Tibial nerve (tissue), 4 donors: Measurements from ENCODE around the gene DNM2. TPM values are rescaled to one million over a fixed set of nuclear protein-coding genes. Genes with fewer than 3 reads are reported as not detected.

ENCODE experiments used
- DNase-seq, 2 donors: peaks; one replicate each; pipeline ENCODE4 v3.0.0-alpha.2; 2019; ENCODE audit warnings: low spot score in 2 of 2
- H3K27ac ChIP-seq, 4 donors: fragments of 200-600 bp; sonication (generic) in 3 of 4; one replicate each; pipeline ENCODE4 v1.5.1; 2017 to 2019; ENCODE audit warnings: mild to moderate bottlenecking in 1 of 4
- H3K27me3 ChIP-seq, 2 donors: fragments of 200-600 bp; sonication (generic) in 1 of 2; one replicate each; pipeline versions ENCODE4 v1.5.1 to v1.6.0; 2017 to 2019
- H3K36me3 ChIP-seq, 3 donors: fragments of 200-600 bp; sonication (generic); one replicate each; pipeline ENCODE4 v1.5.1; 2018 to 2019
- H3K4me1 ChIP-seq, 4 donors: fragments of 200-600 bp; sonication (generic) in 3 of 4; one replicate each; pipeline ENCODE4 v1.5.1; 2017 to 2019
- H3K4me3 ChIP-seq, 4 donors: fragments of 200-600 bp; sonication (generic) in 3 of 4; one replicate each; pipeline ENCODE4 v1.5.1; 2017 to 2019; ENCODE audit warnings: mild to moderate bottlenecking in 1 of 4, moderate library complexity in 1 of 4
- H3K9me3 ChIP-seq, 4 donors: fragments of 200-600 bp; sonication (generic) in 3 of 4; one replicate each; pipeline ENCODE4 v1.5.1; 2017 to 2019
- EP300 ChIP-seq, 2 donors: sonication (generic); formaldehyde crosslinking; IDR thresholded peaks; one replicate each; pipeline ENCODE4 v1.6.1; 2017; ENCODE audit warnings: antibody characterized with exemption in 2 of 2, mild to moderate bottlenecking in 1 of 2
- POLR2A ChIP-seq, 2 donors: fragments of 450-650 bp; IDR thresholded peaks; one replicate each; pipeline ENCODE4 v1.6.1; 2017; ENCODE audit warnings: antibody characterized with exemption in 2 of 2, mild to moderate bottlenecking in 2 of 2, moderate library complexity in 2 of 2
- WGBS, 2 donors: methylation state at CpG; one replicate each; pipeline ENCODE4 v1.1.5; 2018; 5-methylcytosine and 5-hydroxymethylcytosine counted together
- total RNA-seq, 4 donors: library from RNA; depleted of rRNA; stranded (reverse); fragments of >200 nt; gene quantifications; one replicate each; pipeline ENCODE4 v1.1.0, GENCODE V29; 2016
- TF ChIP-seq, protein P1 (sequence below), 5 experiments: fragments of 200-600 bp in 3 of 5; fragments of 450-650 bp in 2 of 5; sonication (generic) in 3 of 5; IDR thresholded peaks; one replicate each; pipeline ENCODE4 v1.5.1; 2016 to 2019; ENCODE audit warnings: antibody characterized with exemption in 5 of 5, mild to moderate bottlenecking in 3 of 5, moderate library complexity in 2 of 5

Gene DNM2
- total RNA-seq, 4 donors from 2014 or later: 99.4 to 220 (median 140) TPM

DNA sequence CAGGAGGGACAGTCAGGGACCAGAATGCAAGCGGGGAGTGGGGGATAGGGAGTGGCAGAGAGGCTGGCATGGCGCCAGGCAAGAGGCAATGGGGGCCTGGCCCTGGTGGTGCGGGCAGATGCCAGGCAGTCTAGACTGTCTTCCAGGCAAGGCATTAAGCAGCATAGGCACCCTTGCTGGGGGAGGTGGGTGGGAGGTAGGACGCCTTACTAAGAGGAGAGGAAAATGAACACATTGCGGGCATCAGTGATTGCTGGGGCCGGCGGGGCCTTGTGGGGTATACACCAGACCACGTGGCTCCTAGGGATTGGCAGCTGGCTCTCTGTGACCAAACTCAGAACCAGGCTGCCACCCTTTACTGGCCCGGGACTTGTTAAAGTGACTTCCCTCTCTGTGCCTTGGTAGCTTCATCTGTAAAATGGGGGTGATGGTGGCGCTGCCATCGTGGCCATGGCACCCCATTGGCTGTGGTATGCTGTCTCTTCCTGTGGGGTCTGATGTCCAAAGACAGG, 46.0 kb downstream of the DNM2 start:
- Histone ChIP-seq H3K36me3 (peaks cover 0 to 26% (median 0%) of the 10 kb centered on the region in 3 donors), H3K27me3 (no peaks in the 10 kb centered on the region), H3K27ac (peak overlapping the region in 2 of 4 donors; percentile 44 to 48), H3K4me3 (no peak overlapping the region), H3K9me3 (no peaks in the 10 kb centered on the region), H3K4me1 (peaks cover 0 to 88% (median 42%) of the 10 kb centered on the region in 4 donors)
- no peak for TF ChIP-seq EP300 (IDR thresholded peaks at IDR 0.05)
- TF ChIP-seq, protein P1, sequence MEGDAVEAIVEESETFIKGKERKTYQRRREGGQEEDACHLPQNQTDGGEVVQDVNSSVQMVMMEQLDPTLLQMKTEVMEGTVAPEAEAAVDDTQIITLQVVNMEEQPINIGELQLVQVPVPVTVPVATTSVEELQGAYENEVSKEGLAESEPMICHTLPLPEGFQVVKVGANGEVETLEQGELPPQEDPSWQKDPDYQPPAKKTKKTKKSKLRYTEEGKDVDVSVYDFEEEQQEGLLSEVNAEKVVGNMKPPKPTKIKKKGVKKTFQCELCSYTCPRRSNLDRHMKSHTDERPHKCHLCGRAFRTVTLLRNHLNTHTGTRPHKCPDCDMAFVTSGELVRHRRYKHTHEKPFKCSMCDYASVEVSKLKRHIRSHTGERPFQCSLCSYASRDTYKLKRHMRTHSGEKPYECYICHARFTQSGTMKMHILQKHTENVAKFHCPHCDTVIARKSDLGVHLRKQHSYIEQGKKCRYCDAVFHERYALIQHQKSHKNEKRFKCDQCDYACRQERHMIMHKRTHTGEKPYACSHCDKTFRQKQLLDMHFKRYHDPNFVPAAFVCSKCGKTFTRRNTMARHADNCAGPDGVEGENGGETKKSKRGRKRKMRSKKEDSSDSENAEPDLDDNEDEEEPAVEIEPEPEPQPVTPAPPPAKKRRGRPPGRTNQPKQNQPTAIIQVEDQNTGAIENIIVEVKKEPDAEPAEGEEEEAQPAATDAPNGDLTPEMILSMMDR (IDR thresholded peaks at IDR 0.05): no peak
- TF ChIP-seq POLR2A (IDR thresholded peaks at IDR 0.05): no peak
- no peak for DNase-seq
- WGBS, 2 donors: 69 to 70% methylated on average over 9 to 11 of the region's 11 CpGs

GRCh38 chr19:10764340-10764894, 46.5 kb downstream of the DNM2 start:
- WGBS, 2 donors: 74 to 85% methylated on average over 6 to 9 of the region's 9 CpGs
- H3K36me3 ChIP-seq: peaks cover 0 to 24% (median 0%) of the 10 kb centered on the region in 3 donors
- H3K27ac ChIP-seq: peak overlapping the region in 1 of 4 donors; percentile 41
- no peaks in the 10 kb centered on the region for H3K27me3 ChIP-seq
- no peaks in the 10 kb centered on the region for H3K9me3 ChIP-seq
- H3K4me1 ChIP-seq: peaks cover 0 to 88% (median 46%) of the 10 kb centered on the region in 4 donors
- no peak overlapping the region for H3K4me3 ChIP-seq
- TF ChIP-seq EP300 (IDR thresholded peaks at IDR 0.05): no peak
- TF ChIP-seq, protein P1 (IDR thresholded peaks at IDR 0.05): no peak
- TF ChIP-seq POLR2A (IDR thresholded peaks at IDR 0.05): no peak
- DNase-seq: no peak

GRCh38 chr19:10766049-10766623, 48.3 kb downstream of the DNM2 start:
- peaks cover 0 to 87% (median 47%) of the 10 kb centered on the region in 4 donors for H3K4me1 ChIP-seq

GRCh38 chr19:10766671-10767201, 48.9 kb downstream of the DNM2 start:
- Histone ChIP-seq H3K27me3 (no peaks in the 10 kb centered on the region), H3K4me1 (peaks cover 0 to 83% (median 45%) of the 10 kb centered on the region in 4 donors), H3K36me3 (peaks cover 0 to 3% (median 0%) of the 10 kb centered on the region in 3 donors), H3K9me3 (no peaks in the 10 kb centered on the region), H3K4me3 (no peak overlapping the region), H3K27ac (peak overlapping the region; percentile 17 to 83 (median 64))
- TF ChIP-seq POLR2A (IDR thresholded peaks at IDR 0.05) (no peak), EP300 (IDR thresholded peaks at IDR 0.05) (no peak)
- TF ChIP-seq, protein P1 (IDR thresholded peaks at IDR 0.05): no peak
- 11 to 34% methylated on average over 8 to 9 of the region's 10 CpGs for WGBS, 2 donors
- DNase-seq: no peak

More at GRCh38 chr19:10766049-10766623, 48.3 kb downstream of the DNM2 start:
- Histone ChIP-seq H3K36me3 (peaks cover 0 to 9% (median 0%) of the 10 kb centered on the region in 3 donors), H3K27ac (peak overlapping the region; percentile 17 to 83 (median 64)), H3K27me3 (no peaks in the 10 kb centered on the region), H3K9me3 (no peaks in the 10 kb centered on the region), H3K4me3 (no peak overlapping the region)
- no peak for DNase-seq
- WGBS, 2 donors: 70 to 75% methylated on average over 9 of the region's 9 CpGs
- TF ChIP-seq EP300 (IDR thresholded peaks at IDR 0.05): no peak
- TF ChIP-seq, protein P1 (IDR thresholded peaks at IDR 0.05): no peak
- TF ChIP-seq POLR2A (IDR thresholded peaks at IDR 0.05): no peak

DNA sequence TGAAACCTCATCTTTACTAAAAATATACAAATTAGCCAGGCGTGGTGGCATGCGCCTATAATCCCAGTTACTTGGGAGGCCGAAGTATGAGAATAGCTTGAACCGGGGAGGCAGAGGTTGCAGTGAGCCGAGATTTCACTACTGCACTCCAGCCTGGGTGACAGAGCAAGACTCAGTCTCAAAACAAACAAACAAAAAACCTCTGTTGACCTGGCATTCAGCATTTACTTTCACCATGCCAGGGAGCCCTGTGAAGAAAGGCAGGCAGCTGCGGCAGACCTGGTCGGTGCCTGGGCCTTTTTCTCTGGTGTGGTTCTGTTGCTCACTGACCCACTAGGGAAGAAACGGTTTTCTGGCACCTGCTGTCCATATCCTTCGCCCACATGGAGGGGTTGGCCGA, 49.8 kb downstream of the DNM2 start:
- Histone ChIP-seq H3K4me3 (no peak overlapping the region), H3K36me3 (peaks cover 0 to 7% (median 3%) of the 10 kb centered on the region in 3 donors)
- TF ChIP-seq POLR2A (IDR thresholded peaks at IDR 0.05) (no peak), EP300 (IDR thresholded peaks at IDR 0.05) (no peak)
- TF ChIP-seq, protein P1 (IDR thresholded peaks at IDR 0.05): no peak

More for the DNA sequence above, 49.8 kb downstream of the DNM2 start:
- no peak for DNase-seq
- 85 to 90% methylated on average over 10 of the region's 10 CpGs for WGBS, 2 donors
- H3K27me3 ChIP-seq: no peaks in the 10 kb centered on the region
- no peaks in the 10 kb centered on the region for H3K9me3 ChIP-seq
- peak overlapping the region in 3 of 4 donors; percentile 53 to 83 (median 76) for H3K27ac ChIP-seq
- H3K4me1 ChIP-seq: peaks cover 0 to 73% (median 39%) of the 10 kb centered on the region in 4 donors
